ENCODE measurements around the gene SNRNP200.

DNA sequence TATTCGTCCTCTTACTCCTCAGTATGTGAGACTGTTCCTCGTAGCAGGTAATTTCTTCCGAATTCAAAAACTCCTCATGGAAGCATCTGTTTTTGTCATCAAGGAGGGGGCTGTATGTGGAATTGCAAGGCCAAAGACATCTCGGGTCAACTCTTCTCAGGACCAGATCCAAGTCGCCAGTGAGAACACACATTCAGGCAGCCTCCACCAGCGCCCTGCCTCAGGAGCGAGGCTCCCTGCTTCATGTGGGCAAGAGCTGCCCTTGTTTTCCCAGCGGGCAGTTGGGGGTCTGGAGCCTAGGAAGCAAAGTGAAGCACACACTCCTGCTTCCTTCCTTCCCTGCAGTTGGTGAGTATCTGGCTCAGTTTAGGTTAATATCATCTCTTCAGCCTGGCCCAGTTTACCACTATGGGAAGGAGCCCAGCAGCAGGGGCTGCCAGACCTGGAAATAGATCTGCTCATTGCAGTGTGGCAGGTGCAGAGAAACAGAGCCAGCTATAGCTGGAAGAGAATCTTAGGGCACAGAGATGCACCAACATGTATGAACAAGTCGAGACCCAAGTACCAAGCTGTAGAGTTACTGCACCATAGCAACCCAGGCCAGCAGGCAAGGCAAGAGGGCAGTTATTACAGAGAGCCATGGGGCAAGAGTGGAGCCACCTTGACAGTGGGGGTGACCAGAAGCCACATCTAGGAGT, 64.9 kb downstream of the SNRNP200 start:
- TF ChIP-seq, protein P1, sequence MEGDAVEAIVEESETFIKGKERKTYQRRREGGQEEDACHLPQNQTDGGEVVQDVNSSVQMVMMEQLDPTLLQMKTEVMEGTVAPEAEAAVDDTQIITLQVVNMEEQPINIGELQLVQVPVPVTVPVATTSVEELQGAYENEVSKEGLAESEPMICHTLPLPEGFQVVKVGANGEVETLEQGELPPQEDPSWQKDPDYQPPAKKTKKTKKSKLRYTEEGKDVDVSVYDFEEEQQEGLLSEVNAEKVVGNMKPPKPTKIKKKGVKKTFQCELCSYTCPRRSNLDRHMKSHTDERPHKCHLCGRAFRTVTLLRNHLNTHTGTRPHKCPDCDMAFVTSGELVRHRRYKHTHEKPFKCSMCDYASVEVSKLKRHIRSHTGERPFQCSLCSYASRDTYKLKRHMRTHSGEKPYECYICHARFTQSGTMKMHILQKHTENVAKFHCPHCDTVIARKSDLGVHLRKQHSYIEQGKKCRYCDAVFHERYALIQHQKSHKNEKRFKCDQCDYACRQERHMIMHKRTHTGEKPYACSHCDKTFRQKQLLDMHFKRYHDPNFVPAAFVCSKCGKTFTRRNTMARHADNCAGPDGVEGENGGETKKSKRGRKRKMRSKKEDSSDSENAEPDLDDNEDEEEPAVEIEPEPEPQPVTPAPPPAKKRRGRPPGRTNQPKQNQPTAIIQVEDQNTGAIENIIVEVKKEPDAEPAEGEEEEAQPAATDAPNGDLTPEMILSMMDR (IDR thresholded peaks at IDR 0.05), result no peak
- TF ChIP-seq POLR2A (IDR thresholded peaks at IDR 0.05), result no peak
